Smooth muscle cell (in vitro differentiated cells): ENCODE results near the gene JPT2. TPM values are rescaled to one million over a fixed set of nuclear protein-coding genes. Genes with fewer than 3 reads are reported as not detected.

Source experiments
- DNase-seq: peaks from one replicate; lab custom pipeline; 2025; ENCODE audit not compliant: unreplicated experiment; lab: John Stamatoyannopoulos, UW
- H2AFZ ChIP-seq: fragments of 200-600 bp; sonication (generic); 2 replicates; pipeline ENCODE4 v1.6.0; 2016; ENCODE audit warnings: antibody characterized with exemption, low read depth, mild to moderate bottlenecking
- H3F3A ChIP-seq: fragments of 200-600 bp; sonication (generic); 2 replicates; pipeline ENCODE4 v1.6.0; 2017; ENCODE audit warnings: antibody characterized with exemption, low read depth
- H3K27ac ChIP-seq: fragments of 200-600 bp; sonication (generic); 2 replicates; pipeline ENCODE4 v1.5.1; 2016; ENCODE audit warnings: low read depth, mild to moderate bottlenecking
- H3K27me3 ChIP-seq: fragments of 200-600 bp; sonication (generic); 2 replicates; pipeline ENCODE4 v1.6.1; 2016; ENCODE audit warnings: low read depth, mild to moderate bottlenecking
- H3K36me3 ChIP-seq: fragments of 200-600 bp; sonication (generic); 2 replicates; pipeline ENCODE4 v1.5.1; 2016; ENCODE audit warnings: low read depth
- H3K4me1 ChIP-seq: fragments of 200-600 bp; sonication (generic); 2 replicates; pipeline ENCODE4 v1.5.1; 2016; ENCODE audit warnings: low read depth
- H3K4me2 ChIP-seq: fragments of 200-600 bp; sonication (generic); 2 replicates; pipeline ENCODE4 v1.6.0; 2016; ENCODE audit warnings: mild to moderate bottlenecking
- H3K4me3 ChIP-seq: fragments of 200-600 bp; sonication (generic); 2 replicates; pipeline ENCODE4 v1.5.1; 2016; ENCODE audit warnings: mild to moderate bottlenecking
- H3K79me2 ChIP-seq: fragments of 200-600 bp; sonication (generic); 2 replicates; pipeline ENCODE4 v1.6.0; 2016; ENCODE audit warnings: low read depth, mild to moderate bottlenecking
- H3K9ac ChIP-seq: fragments of 200-600 bp; sonication (generic); 2 replicates; pipeline ENCODE4 v1.6.0; 2016; ENCODE audit warnings: low read depth
- H3K9me3 ChIP-seq: fragments of 200-600 bp; sonication (generic); replicated peaks from 2 replicates; pipeline ENCODE4 v1.5.1; 2016; ENCODE audit warnings: low read depth
- H4K20me1 ChIP-seq: fragments of 200-600 bp; sonication (generic); 2 replicates; pipeline ENCODE4 v1.6.0; 2016; ENCODE audit warnings: low read depth
- WGBS: methylation state at CpG from one replicate; pipeline ENCODE4 v1.1.7; 2016; ENCODE audit warnings: low lambda C conversion rate; 5-methylcytosine and 5-hydroxymethylcytosine counted together
- polyA plus RNA-seq: library from polyadenylated mRNA; unstranded; fragments of >200 nt; fragmentation: Nextera tagmentation; extraction: Ambion mirVana; gene quantifications from 2 replicates; pipeline ENCODE4 v1.2.1, GENCODE V29; 2016
- total RNA-seq: library from RNA; depleted of rRNA; stranded (reverse); fragments of >200 nt; gene quantifications from 2 replicates; pipeline ENCODE4 v1.2.3, GENCODE V29; 2014
- TF ChIP-seq, protein P1 (sequence below): fragments of 200-600 bp; sonication (generic); IDR thresholded peaks from 2 replicates; pipeline ENCODE4 v1.5.1; 2017; ENCODE audit warnings: borderline replicate concordance, mild to moderate bottlenecking, antibody characterized with exemption; ENCODE audit not compliant: insufficient read depth, poor library complexity, severe bottlenecking

JPT2 gene
- total and polyA plus RNA-seq, 2 experiments from 2014 or later: 7.2 to 28.6 TPM

DNA sequence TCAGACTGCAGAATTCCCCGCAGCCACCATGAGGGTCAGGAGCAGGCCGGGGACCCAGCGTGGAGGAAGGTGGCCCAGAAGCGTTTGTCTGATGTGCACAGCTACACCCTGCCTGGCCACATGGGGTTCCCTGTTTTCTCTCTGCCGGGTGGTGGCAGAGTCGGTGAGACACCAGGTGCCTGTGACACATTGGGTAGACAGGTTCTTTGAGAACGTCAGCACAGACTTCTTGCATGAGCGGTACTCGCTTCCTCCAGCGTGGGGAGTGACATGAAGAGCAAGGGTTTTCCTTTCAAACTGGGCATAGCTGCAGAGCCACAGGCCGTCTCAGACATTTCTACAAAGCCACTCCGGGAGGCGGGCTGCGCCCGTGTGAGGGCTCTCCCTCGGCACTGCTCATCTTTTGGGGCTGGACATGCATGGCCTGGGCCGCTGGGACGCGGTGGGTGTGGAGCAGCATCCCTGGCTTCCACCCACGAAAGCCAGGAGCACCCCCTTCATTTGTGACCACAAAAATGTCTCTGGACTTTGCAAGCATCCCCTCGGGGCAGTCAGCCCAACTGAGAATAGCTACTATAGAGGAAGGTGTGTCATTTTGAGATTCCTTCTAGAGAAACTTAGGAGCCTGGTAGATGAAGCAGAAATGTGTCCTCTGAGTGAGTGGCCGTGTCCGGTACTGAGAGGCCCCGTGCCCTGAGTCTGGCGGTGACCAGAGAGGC, 67.3 kb downstream of the JPT2 start:
- Histone ChIP-seq H3K9me3 (no peaks in the 10 kb centered on the region), H3K4me1 (no peaks in the 10 kb centered on the region), H3K27me3 (no peaks in the 10 kb centered on the region), H4K20me1 (peaks cover 6% of the 10 kb centered on the region), H3K79me2 (no peaks in the 10 kb centered on the region), H2AFZ (no peak overlapping the region), H3K4me2 (peak overlapping the region; percentile 75), H3K36me3 (no peaks in the 10 kb centered on the region), H3K27ac (peak overlapping the region; percentile 94), H3K4me3 (no peak overlapping the region), H3K9ac (peak overlapping the region; percentile 87), H3F3A (peaks cover 6% of the 10 kb centered on the region)
- TF ChIP-seq, protein P1, sequence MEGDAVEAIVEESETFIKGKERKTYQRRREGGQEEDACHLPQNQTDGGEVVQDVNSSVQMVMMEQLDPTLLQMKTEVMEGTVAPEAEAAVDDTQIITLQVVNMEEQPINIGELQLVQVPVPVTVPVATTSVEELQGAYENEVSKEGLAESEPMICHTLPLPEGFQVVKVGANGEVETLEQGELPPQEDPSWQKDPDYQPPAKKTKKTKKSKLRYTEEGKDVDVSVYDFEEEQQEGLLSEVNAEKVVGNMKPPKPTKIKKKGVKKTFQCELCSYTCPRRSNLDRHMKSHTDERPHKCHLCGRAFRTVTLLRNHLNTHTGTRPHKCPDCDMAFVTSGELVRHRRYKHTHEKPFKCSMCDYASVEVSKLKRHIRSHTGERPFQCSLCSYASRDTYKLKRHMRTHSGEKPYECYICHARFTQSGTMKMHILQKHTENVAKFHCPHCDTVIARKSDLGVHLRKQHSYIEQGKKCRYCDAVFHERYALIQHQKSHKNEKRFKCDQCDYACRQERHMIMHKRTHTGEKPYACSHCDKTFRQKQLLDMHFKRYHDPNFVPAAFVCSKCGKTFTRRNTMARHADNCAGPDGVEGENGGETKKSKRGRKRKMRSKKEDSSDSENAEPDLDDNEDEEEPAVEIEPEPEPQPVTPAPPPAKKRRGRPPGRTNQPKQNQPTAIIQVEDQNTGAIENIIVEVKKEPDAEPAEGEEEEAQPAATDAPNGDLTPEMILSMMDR: no peak
- DNase-seq: no peak
- 60% methylated on average over 25 of the region's 25 CpGs for WGBS

DNA sequence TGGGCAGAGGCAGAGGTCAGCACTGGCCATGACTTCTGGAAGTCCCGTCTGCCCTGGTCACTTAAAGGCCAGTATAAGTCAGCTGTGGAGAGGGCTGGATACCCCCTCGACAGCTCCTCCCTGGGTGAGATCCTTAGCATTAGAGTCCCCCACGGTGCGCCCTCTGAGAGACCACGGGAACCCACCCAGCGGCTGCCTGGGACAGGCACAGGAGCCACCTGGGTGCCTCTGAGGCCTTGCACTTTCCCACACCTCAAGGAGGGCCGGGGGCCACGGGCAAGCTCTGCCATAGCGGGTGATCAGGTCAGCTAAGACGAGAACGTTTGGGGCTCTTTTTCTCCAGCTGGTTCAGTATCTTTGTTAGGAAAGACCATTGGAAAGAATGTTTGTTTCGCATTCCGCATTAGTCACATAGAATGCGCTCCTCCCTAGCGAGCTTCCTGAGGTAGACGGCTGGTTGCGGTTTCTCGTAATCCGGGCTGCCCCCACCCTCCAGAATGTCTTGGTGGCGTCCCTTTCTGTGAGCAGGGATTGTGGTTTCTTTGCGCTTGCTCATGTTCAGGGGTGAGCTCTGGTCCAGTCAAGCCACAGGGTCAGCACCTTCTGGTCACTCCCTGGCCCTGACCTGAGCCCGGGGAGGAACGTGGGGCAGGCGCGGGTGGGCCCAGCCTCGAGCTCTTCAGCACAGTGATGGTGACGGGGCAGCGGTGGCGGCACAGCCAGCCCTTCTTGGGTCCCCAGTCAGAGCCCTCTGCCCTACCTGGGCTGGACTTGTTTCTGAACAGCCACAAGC, 68.0 kb downstream of the JPT2 start:
- Histone ChIP-seq H3K4me3 (no peak overlapping the region), H3K79me2 (no peaks in the 10 kb centered on the region), H2AFZ (no peak overlapping the region), H3K27ac (peak overlapping the region; percentile 94), H3K4me2 (peak overlapping the region; percentile 75), H3F3A (peaks cover 6% of the 10 kb centered on the region), H3K4me1 (no peaks in the 10 kb centered on the region), H3K27me3 (no peaks in the 10 kb centered on the region), H4K20me1 (peaks cover 6% of the 10 kb centered on the region), H3K36me3 (no peaks in the 10 kb centered on the region), H3K9me3 (no peaks in the 10 kb centered on the region), H3K9ac (peak overlapping the region; percentile 87)
- 64% methylated on average over 29 of the region's 29 CpGs for WGBS
- TF ChIP-seq, protein P1: no peak
- no peak for DNase-seq

DNA sequence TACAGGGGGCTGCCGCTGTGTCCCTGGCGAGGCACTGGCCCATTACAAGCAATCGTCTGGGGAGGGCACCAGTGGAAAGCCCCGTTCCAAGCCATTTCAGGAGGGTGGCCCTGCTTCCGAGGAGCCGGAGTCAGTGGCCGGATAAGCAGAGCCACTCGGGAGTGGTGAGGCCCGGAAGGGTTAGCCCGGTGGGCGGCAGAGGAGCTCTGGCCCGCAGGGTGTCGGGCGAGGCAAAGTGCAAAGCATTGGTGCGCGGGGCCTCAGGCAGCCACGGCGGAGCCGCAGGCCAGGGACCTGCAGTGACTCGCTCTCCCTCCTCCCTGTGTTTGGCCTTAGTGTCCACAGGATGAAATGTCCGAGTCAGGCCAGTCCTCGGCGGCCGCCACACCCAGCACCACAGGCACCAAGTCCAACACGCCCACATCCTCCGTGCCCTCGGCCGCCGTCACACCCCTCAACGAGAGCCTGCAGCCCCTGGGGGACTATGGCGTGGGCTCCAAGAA, 68.7 kb downstream of the JPT2 start:
- TF ChIP-seq, protein P1: no peak

More for the DNA sequence above, 68.7 kb downstream of the JPT2 start:
- Histone ChIP-seq H3K4me1 (no peaks in the 10 kb centered on the region), H3K4me2 (peak overlapping the region; percentile 32), H3K79me2 (no peaks in the 10 kb centered on the region), H3F3A (peaks cover 6% of the 10 kb centered on the region), H3K9me3 (no peaks in the 10 kb centered on the region), H3K9ac (peak overlapping the region; percentile 54), H3K4me3 (no peak overlapping the region), H4K20me1 (peaks cover 6% of the 10 kb centered on the region), H3K27ac (peak overlapping the region; percentile 94), H2AFZ (no peak overlapping the region), H3K36me3 (no peaks in the 10 kb centered on the region), H3K27me3 (no peaks in the 10 kb centered on the region)
- 85% methylated on average over 27 of the region's 31 CpGs for WGBS
- no peak for DNase-seq
